Femur (tissue), 1 donor: ENCODE data around the gene CLCA2.
A peak's percentile ranks its signal among the peaks of the same experiment; 100 is the strongest.
"Not testable (repeated sequence)": the region's sequence is repeated elsewhere in the genome, so short reads cannot be mapped to it uniquely, and the experiment has no call there.

ENCODE experiments used
- DNase-seq: peaks from one replicate; pipeline ENCODE4 v3.0.0-alpha.2; 2017

CLCA2 gene

DNA sequence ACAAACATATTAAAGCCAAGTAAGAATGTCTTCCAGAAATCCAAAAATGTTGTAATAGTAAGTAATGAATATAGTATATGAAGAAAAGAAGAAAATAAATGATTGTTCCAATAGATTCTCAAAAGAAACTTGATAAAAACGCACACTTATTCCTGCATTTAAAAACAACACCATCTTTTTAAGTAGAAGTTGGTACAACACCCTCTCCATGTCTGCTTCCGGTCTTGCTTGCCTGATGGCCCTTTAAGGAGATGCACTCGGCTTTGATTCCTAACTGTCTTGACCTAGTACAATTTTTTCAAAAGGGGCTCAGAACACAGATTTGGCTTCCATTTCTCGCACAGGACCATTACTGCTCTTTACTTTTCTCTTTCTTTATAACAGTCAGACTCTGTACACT lies 53.7 kb downstream of the CLCA2 start:
- DNase-seq = no peak

DNA sequence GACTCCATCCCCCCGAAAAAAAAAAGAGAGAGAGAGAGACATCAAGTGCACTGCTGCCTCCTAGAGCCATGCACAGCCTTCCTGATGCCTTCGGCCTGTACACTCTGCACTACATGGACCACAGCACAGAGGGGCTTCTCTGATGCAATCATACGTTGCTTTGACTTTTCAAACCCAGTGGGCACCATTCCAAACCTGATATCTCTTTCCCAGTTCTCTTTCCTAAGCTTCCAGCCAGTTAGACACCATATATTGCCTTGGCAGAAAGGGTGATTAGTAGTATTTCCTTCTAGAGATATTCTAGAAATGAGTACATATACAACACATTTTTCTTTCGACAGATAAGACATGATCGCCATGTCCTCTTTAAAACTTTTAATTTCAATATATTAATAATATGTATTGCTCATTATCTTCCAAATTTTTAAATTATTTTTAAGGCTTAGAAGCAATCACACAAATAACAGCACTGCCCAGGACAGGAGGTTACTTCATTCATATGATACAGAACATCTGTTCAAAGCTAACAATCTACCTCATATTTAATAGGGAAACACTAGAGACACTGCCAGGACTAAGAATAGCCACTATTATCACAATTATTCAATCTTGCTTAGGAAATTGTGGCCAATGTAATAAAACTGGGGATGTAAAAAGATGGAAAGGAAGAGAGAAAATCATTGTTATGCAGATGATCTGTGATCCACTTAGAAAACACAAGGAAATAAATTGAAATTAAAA lies 54.6 kb downstream of the CLCA2 start:
- no peak for DNase-seq

DNA sequence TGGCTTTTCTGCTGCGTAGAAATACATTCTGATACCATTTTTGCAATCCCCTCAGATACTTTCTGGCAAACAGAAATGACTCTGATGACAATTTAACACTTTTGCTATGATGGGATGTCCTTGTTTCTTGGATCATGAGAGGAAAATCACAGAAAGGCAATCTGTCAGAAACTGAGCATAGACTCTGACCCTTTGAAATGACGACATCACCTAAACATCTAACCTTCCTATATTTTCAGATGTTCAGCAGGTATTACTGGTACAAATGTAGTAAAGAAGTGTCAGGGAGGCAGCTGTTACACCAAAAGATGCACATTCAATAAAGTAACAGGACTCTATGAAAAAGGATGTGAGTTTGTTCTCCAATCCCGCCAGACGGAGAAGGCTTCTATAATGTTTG lies 58.0 kb downstream of the CLCA2 start:
- DNase-seq = no peak

DNA sequence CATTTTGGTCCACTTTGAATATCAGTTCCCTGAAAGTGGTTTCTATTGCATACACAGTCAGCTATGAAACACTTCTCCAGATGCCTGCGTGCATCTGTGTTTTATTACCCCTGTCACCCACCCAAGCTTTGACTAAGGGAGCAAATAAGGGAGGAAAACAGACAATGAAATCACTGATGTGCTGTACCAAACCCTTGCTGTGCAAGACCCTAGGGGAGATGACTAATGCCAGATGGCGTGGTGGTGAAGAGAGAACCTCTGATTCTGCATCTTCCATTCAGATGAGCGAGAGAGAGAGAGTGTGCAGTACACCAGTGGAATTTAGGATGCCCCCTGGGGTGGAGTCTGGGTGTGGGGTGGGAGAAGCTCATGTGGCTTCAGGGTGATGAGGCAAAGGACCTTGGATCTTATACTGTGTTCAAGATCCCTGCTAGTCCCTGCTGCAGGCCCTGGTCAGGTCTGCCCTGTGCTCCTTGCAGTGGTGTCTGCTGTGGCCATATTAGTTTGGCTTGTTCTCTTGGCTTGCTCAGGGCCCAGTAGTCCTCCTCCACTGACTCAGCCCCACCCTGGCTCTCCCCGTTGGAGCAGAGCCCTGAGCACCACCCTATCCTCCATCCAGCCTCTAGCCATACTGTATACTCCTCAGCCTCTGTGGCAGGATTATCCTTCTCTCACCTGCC lies 63.3 kb downstream of the CLCA2 start:
- peak; percentile 82 for DNase-seq

DNA sequence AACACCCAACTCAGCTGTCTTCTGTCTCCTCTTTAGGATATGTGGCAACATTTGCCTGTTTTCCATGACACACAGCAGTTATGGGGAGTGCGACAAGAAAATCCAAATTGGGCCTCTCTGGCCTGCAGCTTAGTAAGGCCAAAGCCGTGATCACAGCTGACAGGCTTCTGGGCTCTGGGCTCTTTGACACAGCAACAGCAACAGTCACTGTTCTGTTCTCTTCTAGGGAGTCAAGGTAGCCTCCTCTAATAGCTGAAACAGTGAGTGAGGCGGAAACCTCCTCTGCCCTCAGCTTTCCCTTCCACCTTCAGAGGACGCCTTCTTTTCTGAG lies 63.8 kb downstream of the CLCA2 start:
- no peak for DNase-seq

DNA sequence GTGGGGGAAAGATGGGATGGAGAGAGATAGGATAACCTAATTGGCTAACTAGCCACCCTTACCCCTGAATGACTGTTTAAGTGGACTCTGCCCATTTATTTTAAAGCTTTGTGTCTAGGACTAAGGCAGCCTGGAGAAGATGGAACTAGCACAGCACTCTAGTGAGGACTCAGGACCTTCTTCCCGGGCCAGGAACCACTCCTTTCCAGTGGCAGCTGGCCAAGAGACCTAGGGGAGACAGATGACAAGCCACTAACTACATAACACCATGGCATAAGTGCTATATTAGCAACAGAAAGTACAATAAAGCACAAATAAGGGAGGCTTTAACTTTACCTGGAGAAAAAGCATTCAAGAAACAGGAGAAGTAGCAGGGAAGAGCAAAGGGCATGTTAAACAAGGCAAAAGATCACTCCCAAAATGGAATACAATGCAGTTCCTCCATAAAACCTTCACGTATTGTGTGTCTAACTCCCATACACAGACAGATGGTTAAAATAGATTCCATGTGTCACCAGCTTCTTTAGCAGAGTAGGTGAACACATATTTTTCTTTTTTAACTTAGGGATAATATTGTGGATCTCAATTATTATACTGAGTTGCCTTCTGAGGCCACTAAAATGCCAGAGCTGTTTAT lies 65.4 kb downstream of the CLCA2 start:
- no peak for DNase-seq

DNA sequence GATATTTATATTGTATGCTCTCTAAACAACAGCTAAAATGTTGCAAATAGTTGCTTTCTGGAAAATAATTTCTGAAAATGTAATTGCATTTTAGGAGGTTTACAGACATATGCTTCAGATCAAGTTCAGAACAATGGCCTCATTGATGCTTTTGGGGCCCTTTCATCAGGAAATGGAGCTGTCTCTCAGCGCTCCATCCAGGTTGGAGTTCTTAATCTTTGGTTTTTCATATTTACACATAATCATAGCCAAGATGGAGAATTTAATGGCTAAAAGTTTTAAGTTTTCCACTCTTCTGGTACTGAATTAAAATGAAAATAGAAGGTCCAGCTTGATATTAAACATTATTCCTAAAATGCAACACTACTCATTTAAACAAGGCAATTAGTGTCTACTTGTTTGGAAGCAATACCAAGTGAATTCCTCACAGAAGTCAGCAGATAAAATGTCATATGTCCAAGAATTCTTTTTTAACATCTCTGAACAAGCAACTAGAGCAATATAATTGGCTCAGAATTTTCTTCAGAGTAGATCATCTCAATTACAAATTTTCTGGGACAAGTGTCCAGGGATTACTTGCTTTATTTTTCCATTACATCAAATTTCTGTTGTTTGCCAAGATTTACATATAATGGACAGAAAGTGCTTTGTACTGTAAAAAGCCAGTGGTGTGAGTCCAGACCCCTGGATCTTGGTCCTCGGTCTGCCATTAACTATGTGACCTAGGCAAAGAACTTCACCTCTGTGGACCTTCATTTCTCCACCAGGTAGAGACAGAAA lies 67.4 kb downstream of the CLCA2 start:
- no peak for DNase-seq

DNA sequence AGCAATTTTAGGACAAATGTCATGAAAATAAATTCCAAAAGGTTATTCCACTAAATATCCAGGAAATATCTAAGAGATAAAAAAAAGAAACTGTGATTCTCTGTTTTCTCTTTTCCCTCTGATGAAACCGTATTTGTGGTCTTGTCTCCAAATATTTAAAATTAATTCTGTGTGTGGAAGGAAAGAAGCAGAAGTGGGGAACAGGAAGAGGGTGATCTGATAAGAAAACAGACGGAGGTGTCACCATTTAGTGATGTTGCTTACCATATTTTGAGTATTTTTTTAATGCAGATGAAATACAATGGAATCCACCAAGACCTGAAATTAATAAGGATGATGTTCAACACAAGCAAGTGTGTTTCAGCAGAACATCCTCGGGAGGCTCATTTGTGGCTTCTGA lies 74.3 kb downstream of the CLCA2 start:
- DNase-seq = no peak

DNA sequence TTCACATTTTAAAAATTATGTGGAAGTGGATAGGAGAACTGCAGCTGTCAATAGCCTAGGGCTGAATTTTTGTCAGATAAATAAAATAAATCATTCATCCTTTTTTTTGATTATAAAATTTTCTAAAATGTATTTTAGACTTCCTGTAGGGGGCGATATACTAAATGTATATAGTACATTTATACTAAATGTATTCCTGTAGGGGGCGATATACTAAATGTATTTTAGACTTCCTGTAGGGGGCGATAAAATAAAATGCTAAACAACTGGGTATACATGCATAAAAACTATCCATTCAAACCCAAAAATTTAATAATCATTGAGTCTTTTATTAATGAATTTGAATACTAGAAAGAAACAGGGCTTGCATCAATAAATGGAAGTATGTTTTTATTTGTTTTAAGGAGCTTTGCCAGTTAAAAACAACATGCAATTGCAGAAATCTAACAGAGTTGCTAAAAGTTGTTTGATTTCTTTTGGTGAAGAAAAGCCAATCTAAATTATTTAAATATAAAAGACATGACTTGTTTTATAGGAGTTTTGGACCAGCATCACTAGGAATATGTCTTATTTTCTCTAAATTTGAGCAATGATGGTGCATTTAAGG lies 76.1 kb downstream of the CLCA2 start:
- no peak for DNase-seq

DNA sequence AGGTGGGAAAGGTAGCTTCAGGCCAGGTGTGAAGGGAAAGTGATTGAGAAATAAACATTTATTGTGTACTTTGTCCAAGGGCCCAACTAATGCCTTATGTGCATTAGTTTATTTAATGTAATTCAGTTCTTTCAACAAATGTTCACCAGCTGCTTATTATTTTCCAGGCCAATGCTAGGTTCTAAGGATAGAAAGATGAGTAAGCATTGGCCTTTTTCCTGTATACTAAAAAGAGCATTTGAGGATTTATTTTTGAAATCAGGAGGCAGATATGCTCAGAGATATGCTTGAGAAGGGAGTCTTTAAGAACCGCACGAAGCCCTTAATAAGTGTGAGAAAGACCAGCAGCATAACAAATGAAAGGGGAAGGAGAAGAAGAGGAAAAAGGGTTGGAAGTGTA lies 76.7 kb downstream of the CLCA2 start:
- DNase-seq = no peak

DNA sequence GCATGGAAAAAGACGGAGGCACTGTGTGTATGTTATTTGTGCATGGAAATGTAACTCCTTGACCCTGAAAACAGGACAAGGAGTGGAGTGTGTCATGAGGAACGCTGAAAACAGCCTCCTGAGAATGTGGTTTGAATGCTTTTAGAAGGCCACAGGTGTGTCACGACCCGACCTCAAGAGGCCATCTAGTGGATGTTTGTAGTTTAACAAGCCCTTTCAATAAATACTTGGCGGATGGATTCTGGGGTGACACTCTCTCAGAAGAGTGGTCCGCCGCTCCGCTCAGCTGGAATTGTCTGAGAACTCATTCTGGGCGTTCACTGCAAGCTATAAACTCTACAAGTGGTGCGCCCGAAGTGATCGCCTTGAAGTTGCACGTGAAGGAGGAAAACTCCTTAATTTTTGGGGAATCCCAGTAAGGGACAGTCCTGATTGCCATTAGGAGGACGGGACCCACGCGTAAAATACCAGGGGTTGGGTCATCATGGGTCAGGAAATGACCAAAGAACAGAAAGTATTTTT lies 78.2 kb downstream of the CLCA2 start:
- not testable (repeated sequence) for DNase-seq

DNA sequence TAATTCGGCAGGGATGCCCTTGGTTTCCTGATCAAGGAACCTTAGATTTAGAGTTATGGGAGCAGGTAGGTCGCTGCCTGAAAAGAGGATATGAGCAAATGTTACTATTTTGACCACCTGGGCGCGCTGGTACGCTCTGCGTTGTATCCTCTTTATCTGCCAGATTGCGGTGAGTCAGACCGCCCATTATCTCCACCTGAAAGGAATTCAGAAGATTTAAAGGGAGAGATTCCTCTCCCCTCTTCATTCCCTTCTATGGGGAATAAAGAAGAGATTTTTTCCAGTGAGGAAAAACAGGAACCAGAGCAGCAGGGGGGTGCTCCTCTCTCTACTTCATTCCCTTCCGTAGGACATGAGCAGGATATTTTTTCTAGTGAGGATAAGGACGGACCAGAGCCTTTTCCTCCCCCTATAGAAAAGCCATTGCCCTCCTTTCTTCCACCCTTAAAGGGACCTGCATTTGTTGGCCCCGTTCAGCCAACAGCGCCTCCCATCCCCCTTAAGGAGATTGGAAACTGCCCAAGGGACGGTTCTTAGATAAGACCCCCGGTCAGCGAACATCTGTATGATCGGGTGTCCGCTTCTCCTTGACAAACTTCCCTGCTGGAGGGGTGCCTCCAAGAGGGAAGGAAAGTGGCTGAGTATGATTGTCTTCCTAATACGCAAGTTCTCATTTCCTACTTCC lies 78.9 kb downstream of the CLCA2 start:
- DNase-seq = no peak

DNA sequence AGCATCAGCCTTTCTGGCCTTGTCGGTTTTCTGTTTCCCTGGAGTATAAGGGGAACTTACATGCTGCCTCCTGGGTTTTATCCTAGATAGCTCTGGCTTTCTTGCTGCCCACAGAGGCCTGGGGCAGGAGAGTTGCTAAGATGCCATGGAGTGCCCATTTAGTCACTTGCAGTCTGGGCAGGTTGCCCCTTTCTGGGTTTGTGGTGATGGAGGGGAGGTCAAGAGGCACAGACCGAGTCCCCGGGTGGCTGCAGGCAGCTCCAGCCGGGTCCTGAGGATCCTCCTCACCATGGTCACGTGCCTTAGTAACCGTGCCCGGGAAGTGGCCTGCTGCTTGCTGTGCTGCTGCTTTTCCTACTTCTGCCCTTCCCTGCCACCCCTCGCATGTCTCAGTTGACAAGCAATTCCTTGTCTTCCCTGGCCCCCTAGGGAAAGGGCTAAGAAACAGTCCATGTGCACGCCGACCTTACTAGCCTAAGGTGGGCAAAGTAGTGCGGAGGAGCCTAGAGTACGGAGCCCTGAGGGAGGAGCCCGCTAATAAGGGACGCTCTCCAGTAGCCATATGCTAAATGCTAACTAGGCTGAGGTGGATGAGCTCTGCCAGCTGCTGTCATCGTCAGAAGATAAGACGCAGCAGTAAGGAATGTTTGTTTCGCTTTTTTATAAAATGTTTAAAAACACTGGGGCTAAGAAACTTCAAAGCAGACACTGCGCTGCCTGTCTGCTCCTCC lies 79.6 kb downstream of the CLCA2 start:
- no peak for DNase-seq

DNA sequence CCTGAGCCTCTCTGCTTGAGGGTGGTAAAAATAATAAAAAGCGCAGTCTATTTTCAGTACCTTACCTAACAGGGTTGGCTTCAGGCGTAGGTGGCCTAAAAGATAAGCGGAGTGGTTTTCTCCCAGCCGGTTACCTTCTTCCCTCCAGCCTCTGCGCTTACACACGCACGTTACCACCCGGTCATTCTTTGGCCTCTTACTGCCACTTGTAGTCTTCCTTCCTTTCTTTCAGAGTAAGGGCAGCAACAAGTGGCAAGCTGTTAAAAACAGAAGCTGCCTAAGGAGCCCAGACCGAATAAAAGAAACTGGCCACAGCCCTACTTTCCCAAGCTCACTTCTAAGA lies 80.1 kb downstream of the CLCA2 start:
- DNase-seq = no peak

DNA sequence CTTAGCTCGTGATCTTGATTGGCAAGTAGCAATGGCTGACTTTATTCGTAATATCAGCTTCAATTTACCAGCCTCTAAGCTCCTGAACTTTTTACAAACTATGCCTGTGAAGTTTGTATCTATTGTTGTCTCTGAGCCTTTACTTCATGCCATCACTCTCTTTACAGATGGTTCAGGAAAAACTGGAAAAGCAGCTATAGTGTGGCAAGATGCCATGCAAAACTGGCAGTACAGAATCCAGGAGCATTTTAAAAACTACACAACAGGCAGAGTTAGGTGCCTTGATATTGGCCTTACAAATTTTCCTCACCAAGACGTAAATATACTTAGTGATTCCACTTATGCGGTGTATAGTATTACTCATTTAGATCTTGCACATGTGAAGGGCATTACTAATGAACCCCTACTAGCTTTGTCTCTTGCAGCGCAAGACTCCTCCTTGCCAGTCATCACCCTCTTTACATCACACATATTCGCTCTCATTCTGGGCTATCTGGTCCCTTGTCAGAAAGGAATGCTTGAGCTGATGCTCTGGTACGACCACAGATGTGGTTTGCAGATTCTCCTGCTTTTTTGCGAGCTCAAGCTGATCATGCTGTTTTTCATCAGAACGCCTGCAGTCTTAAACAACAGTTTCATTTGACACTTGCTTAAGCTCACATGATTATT lies 81.1 kb downstream of the CLCA2 start:
- DNase-seq = no peak

DNA sequence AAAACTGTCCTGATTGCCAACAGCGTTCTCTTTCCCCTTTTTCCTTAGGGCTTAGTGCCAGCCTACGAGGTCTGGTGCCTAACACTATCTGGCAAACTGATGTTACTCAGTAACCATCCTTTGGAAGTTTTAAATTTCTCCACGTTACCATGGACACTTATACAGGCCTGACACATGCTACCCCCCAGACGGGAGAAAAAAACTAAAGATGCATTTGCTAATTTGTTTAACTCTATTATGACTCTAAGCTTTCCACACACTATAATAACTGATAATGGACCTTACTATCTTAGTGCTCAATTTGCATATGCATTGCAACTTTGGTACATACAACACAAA lies 81.6 kb downstream of the CLCA2 start:
- no peak for DNase-seq
